Activated CD4-positive, alpha-beta T cell treated with anti-CD3 and anti-CD28 coated beads for 24 hours (primary cell): ENCODE data around the gene UAP1L1.

Experiments used
- DNase-seq, 2 donors: peaks; one replicate each; pipeline ENCODE4 v3.0.0-alpha.2; 2020; ENCODE audit warnings: low read depth in 2 of 2

The UAP1L1 gene

DNA sequence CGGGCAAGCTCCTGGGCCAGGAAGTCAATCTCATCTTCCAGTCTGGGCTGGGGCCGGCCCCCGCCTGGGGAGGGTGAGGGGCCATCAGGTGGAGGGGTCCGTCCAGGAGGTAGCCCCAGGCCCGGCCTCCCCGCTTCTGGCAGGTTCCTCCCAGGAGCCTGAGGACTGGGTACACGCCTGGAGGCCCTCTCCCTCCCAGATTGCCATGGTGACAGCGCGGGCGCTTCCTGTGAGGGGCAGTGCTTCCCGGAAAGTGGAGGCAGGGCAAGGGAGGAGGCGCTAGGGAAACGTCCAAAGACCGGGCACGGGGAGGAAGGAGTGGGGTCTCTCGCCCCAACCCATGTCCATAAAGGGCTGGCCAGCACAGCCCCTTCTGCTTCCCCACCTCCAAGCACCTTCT, 36.2 kb upstream of the UAP1L1 start:
- DNase-seq, result no peak

GRCh38 chr9:137042751-137043727, 34.3 kb upstream of the UAP1L1 start:
- no peak for DNase-seq

DNA sequence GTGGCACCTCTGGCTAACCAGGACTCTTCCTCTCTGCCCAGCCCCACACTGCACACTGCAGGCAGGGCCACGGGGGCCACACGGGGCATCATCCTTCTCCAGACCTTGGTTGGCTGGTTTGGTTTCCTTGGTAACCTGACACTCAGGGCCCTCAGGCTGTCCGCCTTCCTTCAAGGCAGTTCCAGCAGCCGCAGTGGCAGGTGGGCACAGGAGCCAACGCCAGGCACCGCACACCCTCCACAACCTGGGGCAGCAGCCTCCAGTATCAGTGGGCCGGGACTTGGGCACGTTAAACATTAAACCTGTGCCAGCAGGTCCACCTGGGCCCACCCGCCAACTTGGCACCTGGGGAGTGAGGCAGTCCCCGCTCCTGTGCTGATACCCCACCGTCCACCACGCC, 33.3 kb upstream of the UAP1L1 start:
- no peak for DNase-seq

DNA sequence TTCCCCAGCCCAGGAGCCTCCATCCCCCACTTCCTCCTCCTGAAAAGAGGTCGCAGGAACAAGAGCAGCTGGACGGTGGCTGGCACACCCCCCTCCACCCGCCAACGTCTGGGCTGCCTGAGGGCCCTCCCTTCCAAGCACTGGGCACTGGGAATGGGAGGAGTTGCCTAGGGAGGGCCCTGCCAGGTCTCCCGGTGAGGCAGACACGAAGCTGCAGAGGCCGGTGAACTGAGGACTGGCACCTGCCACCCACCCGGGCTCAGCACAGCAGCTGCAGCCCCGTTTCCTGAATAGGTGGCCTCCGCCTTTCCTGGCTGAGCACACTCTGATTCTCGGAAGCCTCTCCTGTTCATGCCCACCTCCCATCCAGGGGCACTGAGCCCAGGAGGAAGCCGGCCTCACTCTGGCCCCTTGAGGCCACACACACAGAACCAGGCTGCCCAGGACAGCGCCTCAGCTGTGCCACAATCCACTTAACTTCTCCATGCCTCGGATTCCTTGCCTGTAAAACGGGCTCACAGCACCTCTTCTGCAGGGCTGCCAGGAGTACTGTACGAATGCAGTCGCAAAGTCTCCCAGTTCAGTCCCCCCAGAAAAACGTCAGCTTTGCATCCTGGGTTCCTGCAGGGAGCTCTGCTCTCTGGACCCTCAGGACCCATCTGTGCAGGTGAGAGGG, 32.7 kb upstream of the UAP1L1 start:
- no peak for DNase-seq

GRCh38 chr9:137045294-137046087, 31.8 kb upstream of the UAP1L1 start:
- DNase-seq, result no peak

DNA sequence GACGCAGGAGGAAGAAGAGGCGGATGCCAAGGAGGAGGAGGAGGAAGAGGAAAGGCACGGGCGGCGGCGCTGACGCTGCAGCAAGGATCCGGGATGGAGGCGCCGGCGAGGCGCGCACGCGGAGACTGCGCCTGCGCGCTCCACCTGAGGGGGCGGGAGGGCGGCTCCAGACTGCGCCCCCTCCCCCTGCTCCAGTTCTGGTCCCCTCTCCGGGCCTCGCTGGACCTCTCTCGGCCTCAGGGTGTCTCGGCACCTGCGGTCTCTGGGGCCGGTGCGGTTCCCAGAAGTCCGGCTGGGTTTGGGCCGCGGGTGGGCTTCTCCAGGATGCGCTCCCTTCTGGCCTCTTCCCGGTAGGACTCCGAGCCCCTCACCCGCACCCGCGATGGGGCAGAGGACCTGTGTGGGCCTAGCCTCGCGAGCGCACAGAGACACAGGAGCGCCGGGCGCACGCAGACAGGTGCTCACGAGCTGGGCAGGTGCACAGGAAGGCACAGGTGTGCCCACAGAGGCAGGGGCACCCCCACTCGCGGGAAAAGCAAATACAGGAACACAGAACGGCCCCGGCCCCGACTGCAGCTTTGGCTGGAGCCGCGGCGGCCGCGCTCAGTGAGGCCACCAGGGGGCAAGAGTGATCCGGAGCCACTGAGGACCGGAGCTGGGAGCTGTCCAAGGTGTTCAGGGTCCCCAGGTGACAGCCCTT, 31.1 kb upstream of the UAP1L1 start, which contains the start of gene NPDC1:
Gene NPDC1, minus strand, starts transcription at position 90 of the 700 bp plus-strand sequence. CDS start 188 bp downstream, outside the sequence.
- DNase-seq, result peak; percentile 71 to 79

- no peak for DNase-seq
Observed at GRCh38 chr9:137048655-137049543, 28.4 kb upstream of the UAP1L1 start.

DNA sequence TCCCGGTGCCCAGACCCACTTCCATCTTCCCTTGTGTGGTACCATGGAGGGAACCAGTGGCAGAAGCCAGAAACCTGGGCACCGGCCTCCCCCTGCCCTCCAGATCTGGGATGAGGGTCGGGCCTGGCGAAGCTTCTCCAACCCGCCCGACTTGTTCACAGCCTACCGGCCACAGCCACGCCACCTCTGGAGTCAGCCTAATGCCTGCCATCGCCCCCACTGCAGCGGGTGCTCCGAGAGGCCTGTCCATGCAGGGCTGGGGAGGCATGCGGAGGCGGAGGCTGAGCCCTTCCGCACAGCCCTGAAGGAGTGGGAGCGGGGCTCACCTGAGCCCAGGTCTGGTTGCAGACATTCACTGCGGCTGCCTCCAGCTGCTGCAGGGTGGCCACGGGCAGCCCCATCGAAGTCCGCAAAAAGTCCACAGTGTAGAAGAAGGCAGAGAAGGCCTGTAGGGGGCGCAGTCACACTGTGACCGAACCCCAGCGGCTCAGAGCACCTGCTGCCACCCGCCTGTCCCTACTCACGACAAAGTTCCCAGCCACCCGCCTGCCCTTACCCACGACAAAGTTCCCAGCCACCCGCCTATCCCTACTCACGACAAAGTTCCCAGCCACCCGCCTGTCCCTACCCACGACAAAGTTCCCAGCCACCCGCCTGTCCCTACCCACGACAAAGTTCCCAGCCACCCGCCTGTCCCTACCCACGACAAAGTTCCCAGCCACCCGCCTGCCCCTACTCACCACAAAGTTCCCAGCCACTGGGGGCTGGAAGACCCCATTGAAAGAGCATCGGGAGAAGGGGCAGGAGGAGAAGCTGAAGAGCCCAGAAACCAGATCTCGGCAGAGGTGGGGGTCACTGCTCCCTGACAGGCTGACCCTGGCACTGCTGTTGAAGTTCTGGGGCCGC, 27.5 kb upstream of the UAP1L1 start:
- peak; percentile 38 to 69 for DNase-seq

GRCh38 chr9:137050570-137050969, 26.7 kb upstream of the UAP1L1 start:
- no peak for DNase-seq

GRCh38 chr9:137051145-137051724, 26.1 kb upstream of the UAP1L1 start:
- DNase-seq, result no peak

GRCh38 chr9:137052293-137052692, 25.0 kb upstream of the UAP1L1 start:
- DNase-seq, result no peak

DNA sequence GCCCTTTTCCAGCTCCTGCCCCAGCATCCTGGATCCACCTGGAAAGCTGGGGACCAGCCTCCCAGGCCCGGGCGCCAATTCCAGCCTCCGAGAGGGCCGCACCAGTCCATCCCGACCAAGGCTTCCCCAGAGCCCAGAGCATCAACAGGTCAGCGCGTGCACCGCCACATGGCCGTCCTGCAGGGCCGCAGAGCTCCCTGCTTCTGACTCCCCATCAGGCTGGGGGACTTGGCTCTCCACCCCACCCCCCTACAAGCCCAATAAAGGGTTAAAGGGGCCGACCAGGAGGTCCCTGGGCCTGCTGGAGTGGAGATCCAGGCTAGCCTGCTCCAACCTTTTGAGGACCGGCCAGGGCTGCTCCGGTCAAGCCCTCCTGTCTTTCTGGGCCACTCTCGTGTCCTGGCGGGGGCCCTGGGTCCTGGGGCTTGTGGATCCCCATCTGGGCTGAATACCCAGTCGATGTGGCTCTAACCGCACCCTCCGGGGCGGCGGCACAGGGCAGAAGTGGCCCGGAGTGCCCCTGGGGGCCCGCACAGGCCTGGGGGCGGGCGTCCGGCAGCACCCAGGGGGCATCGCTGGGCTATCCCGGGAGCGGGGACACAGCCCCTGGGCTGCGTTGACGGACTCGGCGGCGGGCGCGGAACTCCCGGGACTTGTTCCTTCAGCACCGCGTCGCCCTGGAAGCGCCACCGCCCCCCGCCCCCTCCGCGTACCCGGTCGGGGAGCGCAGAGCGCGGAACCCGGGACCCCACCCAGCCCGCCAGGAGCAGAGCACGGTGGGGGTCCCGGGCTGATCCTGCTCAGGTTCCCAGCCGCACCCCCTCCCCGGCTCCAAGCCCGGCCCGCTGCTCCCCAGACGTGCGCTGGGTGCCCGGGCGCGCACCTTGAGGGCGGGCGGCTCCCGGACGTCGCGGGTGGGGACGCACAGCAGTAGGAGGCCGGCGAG, 24.0 kb upstream of the UAP1L1 start:
- DNase-seq, result no peak

GRCh38 chr9:137053944-137054931, 23.1 kb upstream of the UAP1L1 start, which contains the start of gene ENTPD2:
Gene ENTPD2 (minus strand): TSS chr9:137054061. CDS start chr9:137053997, 64 bp downstream.
- DNase-seq, result no peak

DNA sequence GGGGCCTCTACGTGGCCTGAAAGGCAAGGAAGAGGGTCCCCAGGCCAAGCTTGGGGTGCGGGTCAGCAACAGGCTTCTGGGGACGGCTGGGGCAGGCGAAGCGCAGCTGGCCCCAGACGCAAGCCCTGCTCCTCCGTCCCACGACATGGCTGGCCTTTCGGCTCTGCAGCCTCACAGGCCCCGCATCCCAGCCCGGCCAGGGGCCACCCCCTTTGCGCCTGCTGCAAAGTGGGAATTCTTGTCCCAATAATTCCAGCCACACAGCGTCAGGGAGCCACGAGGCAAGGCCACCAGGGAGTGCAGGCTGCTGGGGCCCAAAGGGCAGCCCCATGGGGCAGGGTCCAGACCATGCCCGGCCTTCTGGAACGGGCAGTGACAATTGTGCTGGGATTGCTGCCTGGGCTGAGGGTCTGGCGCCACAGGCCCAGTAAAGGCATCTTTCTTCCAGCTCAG, 22.4 kb upstream of the UAP1L1 start:
- DNase-seq, result no peak

DNA sequence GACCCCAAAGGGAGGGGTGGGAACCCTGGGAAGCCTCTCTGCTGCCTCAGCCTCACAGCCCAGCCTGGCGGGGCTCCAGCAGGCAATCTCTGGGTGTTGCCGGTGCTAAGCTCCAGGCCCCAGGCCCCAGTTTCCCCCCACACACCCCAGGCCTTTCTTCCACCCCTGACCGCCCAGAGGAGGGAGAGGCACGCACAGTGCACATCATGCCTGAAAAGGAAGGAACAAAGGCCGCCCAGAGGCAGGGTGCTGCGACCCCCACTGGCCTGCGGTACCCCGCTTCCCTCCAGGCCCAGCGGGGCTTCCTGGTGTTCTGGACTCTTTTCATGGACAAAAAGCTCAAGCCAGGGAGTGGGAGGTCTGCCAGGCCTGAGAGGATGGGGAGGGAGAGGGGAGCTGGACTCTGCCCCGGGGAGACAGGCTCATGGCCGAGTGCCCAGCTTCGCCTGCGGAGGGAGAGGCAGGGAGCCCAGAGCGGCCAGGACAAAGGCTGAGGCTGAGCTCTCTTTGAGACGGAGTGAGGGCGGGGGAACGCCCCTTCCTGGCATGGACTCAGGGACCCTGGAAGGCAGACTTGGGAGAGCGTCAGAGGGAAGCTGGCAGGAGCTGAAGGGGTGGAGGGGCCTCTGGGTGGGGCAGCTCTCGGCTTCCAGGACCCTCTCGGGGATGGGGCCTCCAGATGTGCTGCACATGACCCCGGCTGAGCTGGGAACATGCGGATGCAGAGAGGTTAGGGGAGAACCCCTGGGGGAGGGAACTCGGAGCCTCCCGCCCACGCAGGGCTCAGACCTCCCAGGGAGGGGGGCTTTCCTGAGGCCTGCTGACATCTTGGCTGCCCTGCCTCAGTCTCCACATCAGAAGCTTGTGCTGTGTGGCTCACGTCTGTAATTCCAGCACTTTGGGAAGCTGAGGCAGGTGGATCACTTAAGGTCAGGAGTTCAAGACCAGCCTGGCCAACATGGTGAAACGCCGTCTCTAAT, 21.6 kb upstream of the UAP1L1 start:
- no peak for DNase-seq
